Loucy (cell line): Measurements from ENCODE around the gene APBA3.

ENCODE experiments used
- H2AFZ ChIP-seq: fragments of 200-600 bp; sonication (generic); 2 replicates; pipeline ENCODE4 v1.6.0; 2016; ENCODE audit warnings: antibody characterized with exemption, mild to moderate bottlenecking, low read length, moderate library complexity
- H3F3A ChIP-seq: fragments of 200-600 bp; 2 replicates; pipeline ENCODE4 v1.6.0; 2016; ENCODE audit warnings: antibody characterized with exemption, low read depth, mild to moderate bottlenecking
- H3K27me3 ChIP-seq: fragments of 200-600 bp; sonication (generic); 2 replicates; pipeline ENCODE4 v1.6.1; 2014; ENCODE audit warnings: low read length, mild to moderate bottlenecking; ENCODE audit not compliant: insufficient read depth, poor library complexity, severe bottlenecking
- H3K36me3 ChIP-seq: fragments of 200-600 bp; sonication (generic); 2 replicates; pipeline ENCODE4 v1.6.1; 2016; ENCODE audit warnings: low read length; ENCODE audit not compliant: insufficient read depth
- H3K4me1 ChIP-seq: fragments of 200-600 bp; sonication (generic); 2 replicates; pipeline ENCODE4 v1.5.1; 2014; ENCODE audit warnings: low read length, mild to moderate bottlenecking; ENCODE audit not compliant: insufficient read depth, poor library complexity, severe bottlenecking
- H3K4me2 ChIP-seq: fragments of 200-600 bp; sonication (generic); 2 replicates; pipeline ENCODE4 v1.6.0; 2014; ENCODE audit warnings: antibody characterized with exemption, low read length, low read depth, mild to moderate bottlenecking; ENCODE audit not compliant: poor library complexity, severe bottlenecking
- H3K4me3 ChIP-seq: fragments of 200-600 bp; sonication (generic); 2 replicates; pipeline ENCODE4 v1.5.1; 2014; ENCODE audit warnings: low read length, mild to moderate bottlenecking, mixed read lengths; ENCODE audit not compliant: poor library complexity, severe bottlenecking
- H3K79me2 ChIP-seq: fragments of 200-600 bp; sonication (generic); 2 replicates; pipeline ENCODE4 v1.6.1; 2014; ENCODE audit warnings: low read length; ENCODE audit not compliant: insufficient read depth
- H3K9ac ChIP-seq: fragments of 200-600 bp; sonication (generic); 2 replicates; pipeline ENCODE4 v1.6.0; 2014; ENCODE audit warnings: mild to moderate bottlenecking, low read depth, low read length, moderate library complexity; ENCODE audit not compliant: poor library complexity, severe bottlenecking
- H3K9me2 ChIP-seq: fragments of 200-600 bp; sonication (generic); replicated peaks from 2 replicates; pipeline ENCODE4 v1.6.1; 2016; ENCODE audit warnings: low read depth, low read length, mixed read lengths
- H3K9me3 ChIP-seq: fragments of 200-600 bp; sonication (generic); 2 replicates; pipeline ENCODE4 v1.6.1; 2014; ENCODE audit warnings: mild to moderate bottlenecking, antibody characterized with exemption, low read length, low read depth; ENCODE audit not compliant: insufficient read depth
- H4K20me1 ChIP-seq: fragments of 200-600 bp; sonication (generic); 2 replicates; pipeline ENCODE4 v1.6.0; 2014; ENCODE audit warnings: antibody characterized with exemption, low read length, mild to moderate bottlenecking; ENCODE audit not compliant: insufficient read depth, poor library complexity, severe bottlenecking
- EZH2phosphoT487 ChIP-seq: fragments of 200-600 bp; IDR thresholded peaks from 2 replicates; pipeline ENCODE4 v1.6.1; 2018; ENCODE audit warnings: antibody characterized with exemption, mild to moderate bottlenecking, moderate library complexity, borderline replicate concordance
- TF ChIP-seq, protein P1 (sequence below): fragments of 200-600 bp; sonication (generic); conservative IDR thresholded peaks from 2 replicates; pipeline ENCODE4 v1.5.1; 2014; ENCODE audit warnings: mild to moderate bottlenecking, antibody characterized with exemption, low read length

Gene APBA3

DNA sequence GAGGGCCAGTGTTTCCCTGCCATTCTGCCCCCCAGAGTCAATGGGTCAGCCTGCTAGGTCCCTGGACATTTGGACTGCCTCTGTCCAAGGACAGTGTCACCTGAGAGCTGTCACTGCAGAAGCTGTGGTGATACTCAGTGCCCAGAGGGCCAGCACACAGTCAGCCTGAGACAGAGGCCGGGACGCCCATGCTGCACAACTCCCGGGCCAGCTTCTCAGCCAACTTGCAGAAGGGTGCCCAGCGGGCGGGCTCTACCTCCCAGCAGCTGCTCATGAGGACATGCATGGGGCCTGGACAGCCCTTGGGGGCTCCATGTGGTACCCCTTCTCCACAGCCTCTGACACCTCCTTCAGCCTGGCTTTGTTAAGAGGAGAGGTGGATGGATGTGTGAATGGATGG lies 14.3 kb upstream of the APBA3 start:
- no peaks in the 10 kb centered on the region for H3K36me3 ChIP-seq
- no peak overlapping the region for H3K4me2 ChIP-seq
- TF ChIP-seq EZH2phosphoT487, result no peak
- TF ChIP-seq, protein P1, sequence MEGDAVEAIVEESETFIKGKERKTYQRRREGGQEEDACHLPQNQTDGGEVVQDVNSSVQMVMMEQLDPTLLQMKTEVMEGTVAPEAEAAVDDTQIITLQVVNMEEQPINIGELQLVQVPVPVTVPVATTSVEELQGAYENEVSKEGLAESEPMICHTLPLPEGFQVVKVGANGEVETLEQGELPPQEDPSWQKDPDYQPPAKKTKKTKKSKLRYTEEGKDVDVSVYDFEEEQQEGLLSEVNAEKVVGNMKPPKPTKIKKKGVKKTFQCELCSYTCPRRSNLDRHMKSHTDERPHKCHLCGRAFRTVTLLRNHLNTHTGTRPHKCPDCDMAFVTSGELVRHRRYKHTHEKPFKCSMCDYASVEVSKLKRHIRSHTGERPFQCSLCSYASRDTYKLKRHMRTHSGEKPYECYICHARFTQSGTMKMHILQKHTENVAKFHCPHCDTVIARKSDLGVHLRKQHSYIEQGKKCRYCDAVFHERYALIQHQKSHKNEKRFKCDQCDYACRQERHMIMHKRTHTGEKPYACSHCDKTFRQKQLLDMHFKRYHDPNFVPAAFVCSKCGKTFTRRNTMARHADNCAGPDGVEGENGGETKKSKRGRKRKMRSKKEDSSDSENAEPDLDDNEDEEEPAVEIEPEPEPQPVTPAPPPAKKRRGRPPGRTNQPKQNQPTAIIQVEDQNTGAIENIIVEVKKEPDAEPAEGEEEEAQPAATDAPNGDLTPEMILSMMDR, result no peak
- no peaks in the 10 kb centered on the region for H3K9me2 ChIP-seq
- H3K9ac ChIP-seq, result no peak overlapping the region
- H4K20me1 ChIP-seq, result no peaks in the 10 kb centered on the region
- H3K4me1 ChIP-seq, result no peaks in the 10 kb centered on the region
- H3K27me3 ChIP-seq, result no peaks in the 10 kb centered on the region
- no peaks in the 10 kb centered on the region for H3F3A ChIP-seq
- no peaks in the 10 kb centered on the region for H3K79me2 ChIP-seq
- no peaks in the 10 kb centered on the region for H3K9me3 ChIP-seq
- no peak overlapping the region for H3K4me3 ChIP-seq
- H2AFZ ChIP-seq, result no peak overlapping the region

DNA sequence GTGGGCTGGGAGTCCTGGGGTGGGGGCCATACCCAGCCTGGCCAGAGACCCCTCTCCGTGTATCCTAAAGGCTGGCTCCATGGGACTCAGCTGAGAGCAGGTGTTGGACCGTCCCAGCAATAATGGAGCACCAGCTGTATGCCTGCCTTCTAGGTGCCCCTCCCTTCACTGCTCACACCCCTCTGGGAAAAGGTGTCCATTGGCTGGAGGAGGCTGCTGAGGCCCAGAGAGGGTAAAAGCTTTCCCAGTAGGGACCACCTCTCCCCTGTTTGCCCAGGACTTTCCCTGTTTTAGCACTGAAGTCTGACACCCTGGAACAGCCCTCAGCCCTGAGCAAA lies 13.9 kb upstream of the APBA3 start:
- no peaks in the 10 kb centered on the region for H4K20me1 ChIP-seq
- TF ChIP-seq, protein P1, result no peak
- no peak for TF ChIP-seq EZH2phosphoT487
- no peak overlapping the region for H3K9ac ChIP-seq
- no peak overlapping the region for H2AFZ ChIP-seq
- H3K4me2 ChIP-seq, result no peak overlapping the region
- H3F3A ChIP-seq, result no peaks in the 10 kb centered on the region
- no peak overlapping the region for H3K4me3 ChIP-seq
- H3K79me2 ChIP-seq, result no peaks in the 10 kb centered on the region
- H3K36me3 ChIP-seq, result no peaks in the 10 kb centered on the region
- H3K9me3 ChIP-seq, result no peaks in the 10 kb centered on the region
- H3K4me1 ChIP-seq, result no peaks in the 10 kb centered on the region
- H3K9me2 ChIP-seq, result no peaks in the 10 kb centered on the region
- H3K27me3 ChIP-seq, result no peaks in the 10 kb centered on the region

DNA sequence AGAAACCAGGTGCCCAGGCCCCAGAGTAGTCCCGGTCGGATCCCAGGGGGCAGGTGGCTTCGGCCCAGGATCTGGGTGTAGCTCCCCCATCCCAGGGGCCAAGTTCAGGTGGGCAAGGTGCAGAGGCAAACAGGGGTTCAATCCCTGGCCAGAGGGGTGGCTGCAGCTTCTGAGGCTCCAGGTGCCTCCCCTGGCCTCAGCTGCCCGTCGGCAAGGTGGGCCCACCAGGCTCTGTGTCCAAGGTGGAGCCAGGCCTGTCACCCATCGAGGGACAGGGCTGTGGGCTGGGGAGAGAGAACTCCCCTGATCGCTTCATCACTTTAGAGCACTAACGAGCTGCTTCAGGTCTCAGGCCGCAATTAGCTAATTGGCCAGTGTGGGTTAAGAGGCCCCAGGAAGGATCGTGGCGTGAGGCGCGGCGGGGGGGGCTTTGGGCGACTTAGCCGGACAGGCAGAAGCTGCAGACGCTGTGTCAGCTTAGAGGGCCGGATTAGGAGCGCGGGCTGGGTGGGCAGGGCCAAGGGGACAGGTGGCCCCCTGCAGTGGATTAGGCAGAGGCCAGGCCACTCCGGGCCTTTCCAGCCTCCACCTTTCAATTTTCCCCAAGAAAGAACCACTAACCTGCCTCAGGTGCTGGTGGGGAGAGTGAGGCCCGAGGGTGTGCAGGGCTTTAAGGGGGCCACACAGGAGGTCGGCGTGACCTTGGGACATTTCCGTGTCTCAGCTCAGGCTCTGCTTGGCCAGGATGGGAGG lies 13.3 kb upstream of the APBA3 start:
- no peaks in the 10 kb centered on the region for H3K9me3 ChIP-seq
- H3K27me3 ChIP-seq, result no peaks in the 10 kb centered on the region
- H3K9me2 ChIP-seq, result no peaks in the 10 kb centered on the region
- H3K36me3 ChIP-seq, result no peaks in the 10 kb centered on the region
- H3K79me2 ChIP-seq, result no peaks in the 10 kb centered on the region
- no peak overlapping the region for H3K9ac ChIP-seq
- H3F3A ChIP-seq, result no peaks in the 10 kb centered on the region
- TF ChIP-seq, protein P1, result no peak
- no peak for TF ChIP-seq EZH2phosphoT487
- H3K4me2 ChIP-seq, result no peak overlapping the region
- H3K4me3 ChIP-seq, result no peak overlapping the region
- no peaks in the 10 kb centered on the region for H3K4me1 ChIP-seq
- H2AFZ ChIP-seq, result no peak overlapping the region
- H4K20me1 ChIP-seq, result no peaks in the 10 kb centered on the region
